ENCODE measurements around the gene CACNA1B. TPM values are rescaled to one million over a fixed set of nuclear protein-coding genes. Genes with fewer than 3 reads are reported as not detected.
"Not testable (repeated sequence)": the region's sequence is repeated elsewhere in the genome, so short reads cannot be mapped to it uniquely, and the experiment has no call there.

Gene CACNA1B
- total RNA-seq (0.18 TPM), polyA plus RNA-seq (ENCODE audit: insufficient read depth in 1 of 8, insufficient read length in 8 of 8, low replicate concordance in 1 of 8) (under 1 TPM; 0.20 to 0.76 (median 0.34) TPM)
- long read RNA-seq, donor 1, result 0 reads
- long read RNA-seq, donor 2, result 0 reads
- long read RNA-seq, donor 3, result 0 reads
- long read RNA-seq, donor 4, result 0 reads
- long read RNA-seq, donor 5, result 0 reads
- long read RNA-seq, donor 6, result 0 reads
- long read RNA-seq, donor 7, result 0 reads
- long read RNA-seq, donor 8, result 0 reads
- long read RNA-seq, donor 9, result 0 reads
- long read RNA-seq, donor 10, result 0 reads
- long read RNA-seq, donor 11, result 0 reads

- 1% methylated on average over 43 of the region's 95 CpGs for WGBS (ENCODE audit: insufficient coverage)
- H3K9me3 ChIP-seq (replicated peaks; ENCODE audit: control insufficient read depth, low read depth, low read length); DNase-seq; H3K36me3 ChIP-seq (ENCODE audit: control insufficient read depth, insufficient read depth, low read length); H3K4me3 ChIP-seq (ENCODE audit: low read length); H3K4me1 ChIP-seq (ENCODE audit: control insufficient read depth, insufficient read depth, low read length); H3K27ac ChIP-seq (ENCODE audit: low read length): not testable (repeated sequence)
- H3K27me3 ChIP-seq (ENCODE audit: control insufficient read depth, insufficient read depth, low read length), result peaks cover 36% of the 10 kb centered on the region
These were observed at the start of gene CACNA1B for GRCh38 chr9:137877506-137878122. TSS of gene CACNA1B (plus strand) at chr9:137877782. CDS start at chr9:137877934, 152 bp downstream.

- Histone ChIP-seq H3K9me3 (replicated peaks; ENCODE audit: control insufficient read depth, low read depth, low read length) (peaks cover 3% of the 10 kb centered on the region), H3K27me3 (ENCODE audit: control insufficient read depth, insufficient read depth, low read length) (no peaks in the 10 kb centered on the region), H3K27ac (ENCODE audit: low read length) (no peak overlapping the region), H3K4me1 (ENCODE audit: control insufficient read depth, insufficient read depth, low read length) (no peaks in the 10 kb centered on the region), H3K4me3 (ENCODE audit: low read length) (no peak overlapping the region), H3K36me3 (ENCODE audit: control insufficient read depth, insufficient read depth, low read length) (peaks cover 58% of the 10 kb centered on the region)
- DNase-seq, result no peak
- 97% methylated on average over 19 of the region's 20 CpGs for WGBS (ENCODE audit: insufficient coverage)
These were observed 49.6 kb upstream of the CACNA1B start for GRCh38 chr9:137827908-137828526.

DNA sequence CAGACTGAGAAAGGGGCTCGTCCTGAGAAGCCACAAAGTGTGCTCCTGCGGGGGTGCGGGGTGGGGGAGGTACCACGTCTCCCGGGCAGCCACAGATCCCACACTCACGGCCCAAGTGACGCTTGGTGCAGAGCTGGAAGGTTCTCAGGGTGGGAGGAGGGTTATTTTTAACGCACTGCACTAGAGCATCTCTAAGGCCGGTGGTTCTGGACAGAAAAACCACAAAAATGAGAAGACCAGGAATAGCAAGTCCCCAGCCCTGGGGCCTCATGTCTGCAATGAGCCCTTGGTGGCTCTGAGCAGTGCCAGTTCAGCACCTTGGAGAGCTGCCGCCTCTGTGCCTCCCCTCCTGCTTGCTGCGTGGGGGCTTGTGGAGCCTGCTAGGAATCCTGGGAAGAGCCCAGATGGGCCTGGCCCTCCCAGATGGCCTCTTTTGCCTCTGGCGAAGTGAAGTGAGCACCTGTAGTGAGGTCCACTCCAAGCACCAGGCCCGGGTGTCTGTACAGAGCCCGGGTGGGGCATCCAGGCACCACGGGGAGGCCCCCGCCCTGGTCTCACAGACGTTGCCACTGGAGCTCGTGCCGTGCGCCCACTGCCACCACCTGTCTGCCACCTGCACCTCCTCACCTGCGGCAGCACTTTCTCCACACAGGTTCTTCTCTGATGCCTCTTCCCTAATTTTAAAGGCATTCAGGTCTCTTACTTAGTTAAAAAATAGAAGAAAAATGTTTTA, 48.9 kb upstream of the CACNA1B start:
- peak; percentile 41 for DNase-seq
- Histone ChIP-seq H3K9me3 (replicated peaks; ENCODE audit: control insufficient read depth, low read depth, low read length) (peaks cover 3% of the 10 kb centered on the region), H3K36me3 (ENCODE audit: control insufficient read depth, insufficient read depth, low read length) (peaks cover 65% of the 10 kb centered on the region), H3K4me3 (ENCODE audit: low read length) (no peak overlapping the region), H3K27ac (ENCODE audit: low read length) (no peak overlapping the region), H3K27me3 (ENCODE audit: control insufficient read depth, insufficient read depth, low read length) (no peaks in the 10 kb centered on the region), H3K4me1 (ENCODE audit: control insufficient read depth, insufficient read depth, low read length) (no peaks in the 10 kb centered on the region)
- 81% methylated on average over 21 of the region's 21 CpGs for WGBS (ENCODE audit: insufficient coverage)

- H3K4me3 ChIP-seq (ENCODE audit: low read length), result no peak overlapping the region
- no peak for DNase-seq
- H3K27ac ChIP-seq (ENCODE audit: low read length), result no peak overlapping the region
- peaks cover 3% of the 10 kb centered on the region for H3K9me3 ChIP-seq (replicated peaks; ENCODE audit: control insufficient read depth, low read depth, low read length)
- 87% methylated on average over 9 of the region's 14 CpGs for WGBS (ENCODE audit: insufficient coverage)
- H3K36me3 ChIP-seq (ENCODE audit: control insufficient read depth, insufficient read depth, low read length), result peaks cover 66% of the 10 kb centered on the region
- H3K4me1 ChIP-seq (ENCODE audit: control insufficient read depth, insufficient read depth, low read length), result no peaks in the 10 kb centered on the region
- H3K27me3 ChIP-seq (ENCODE audit: control insufficient read depth, insufficient read depth, low read length), result no peaks in the 10 kb centered on the region
These were observed 48.2 kb upstream of the CACNA1B start for GRCh38 chr9:137829260-137829996.

- Histone ChIP-seq H3K27ac (ENCODE audit: low read length) (no peak overlapping the region), H3K4me3 (ENCODE audit: low read length) (no peak overlapping the region), H3K27me3 (ENCODE audit: control insufficient read depth, insufficient read depth, low read length) (no peaks in the 10 kb centered on the region), H3K9me3 (replicated peaks; ENCODE audit: control insufficient read depth, low read depth, low read length) (no peaks in the 10 kb centered on the region), H3K36me3 (ENCODE audit: control insufficient read depth, insufficient read depth, low read length) (peaks cover 69% of the 10 kb centered on the region), H3K4me1 (ENCODE audit: control insufficient read depth, insufficient read depth, low read length) (no peaks in the 10 kb centered on the region)
- no peak for DNase-seq
- WGBS (ENCODE audit: insufficient coverage), result 90% methylated on average over 20 of the region's 20 CpGs
These were observed 45.3 kb upstream of the CACNA1B start for GRCh38 chr9:137832191-137832700.

- no peaks in the 10 kb centered on the region for H3K4me1 ChIP-seq (ENCODE audit: control insufficient read depth, insufficient read depth, low read length)
- no peak overlapping the region for H3K4me3 ChIP-seq (ENCODE audit: low read length)
- H3K36me3 ChIP-seq (ENCODE audit: control insufficient read depth, insufficient read depth, low read length), result peaks cover 65% of the 10 kb centered on the region
- H3K9me3 ChIP-seq (replicated peaks; ENCODE audit: control insufficient read depth, low read depth, low read length), result no peaks in the 10 kb centered on the region
- DNase-seq, result no peak
- no peaks in the 10 kb centered on the region for H3K27me3 ChIP-seq (ENCODE audit: control insufficient read depth, insufficient read depth, low read length)
- H3K27ac ChIP-seq (ENCODE audit: low read length), result no peak overlapping the region
- WGBS (ENCODE audit: insufficient coverage), result 95% methylated on average over 35 of the region's 44 CpGs
These were observed 44.6 kb upstream of the CACNA1B start for GRCh38 chr9:137832830-137833590.

GRCh38 chr9:137833721-137834613, 43.6 kb upstream of the CACNA1B start:
- Histone ChIP-seq H3K27me3 (ENCODE audit: control insufficient read depth, insufficient read depth, low read length) (no peaks in the 10 kb centered on the region), H3K27ac (ENCODE audit: low read length) (no peak overlapping the region), H3K4me1 (ENCODE audit: control insufficient read depth, insufficient read depth, low read length) (no peaks in the 10 kb centered on the region), H3K4me3 (ENCODE audit: low read length) (no peak overlapping the region), H3K9me3 (replicated peaks; ENCODE audit: control insufficient read depth, low read depth, low read length) (peaks cover 4% of the 10 kb centered on the region), H3K36me3 (ENCODE audit: control insufficient read depth, insufficient read depth, low read length) (peaks cover 64% of the 10 kb centered on the region)
- no peak for DNase-seq
- WGBS (ENCODE audit: insufficient coverage), result 94% methylated on average over 71 of the region's 73 CpGs

DNA sequence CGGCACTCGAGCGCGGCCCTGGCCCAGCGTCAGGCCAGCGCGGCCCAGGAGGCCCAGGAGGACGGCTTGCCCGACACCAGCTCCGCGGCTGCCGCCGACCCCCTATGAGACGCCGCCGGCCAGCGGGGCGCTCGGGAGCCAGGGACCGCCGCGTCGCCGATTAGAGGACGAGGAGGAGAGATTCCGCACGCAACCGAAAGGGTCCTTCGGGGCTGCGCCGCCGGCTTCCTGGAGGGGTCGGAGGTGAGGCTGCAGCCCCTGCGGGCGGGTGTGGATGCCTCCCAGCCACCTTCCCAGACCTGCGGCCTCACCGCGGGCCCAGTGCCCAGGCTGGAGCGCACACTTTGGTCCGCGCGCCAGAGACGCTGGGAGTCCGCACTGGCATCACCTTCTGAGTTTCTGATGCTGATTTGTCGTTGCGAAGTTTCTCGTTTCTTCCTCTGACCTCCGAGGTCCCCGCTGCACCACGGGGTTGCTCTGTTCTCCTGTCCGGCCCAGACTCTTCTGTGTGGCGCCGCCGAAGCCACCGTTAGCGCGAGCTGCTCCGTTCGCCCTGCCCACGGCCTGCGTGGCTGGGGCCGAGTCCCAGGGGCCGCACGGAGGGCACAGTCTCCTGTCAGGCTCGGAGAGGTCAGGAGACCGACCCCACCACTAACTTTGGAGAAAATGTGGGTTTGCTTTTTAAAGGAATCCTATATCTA, 42.6 kb upstream of the CACNA1B start:
- DNase-seq, result no peak
- 94% methylated on average over 64 of the region's 66 CpGs for WGBS (ENCODE audit: insufficient coverage)
- peaks cover 4% of the 10 kb centered on the region for H3K9me3 ChIP-seq (replicated peaks; ENCODE audit: control insufficient read depth, low read depth, low read length)
- no peak overlapping the region for H3K27ac ChIP-seq (ENCODE audit: low read length)
- peaks cover 57% of the 10 kb centered on the region for H3K36me3 ChIP-seq (ENCODE audit: control insufficient read depth, insufficient read depth, low read length)
- H3K4me1 ChIP-seq (ENCODE audit: control insufficient read depth, insufficient read depth, low read length), result no peaks in the 10 kb centered on the region
- no peaks in the 10 kb centered on the region for H3K27me3 ChIP-seq (ENCODE audit: control insufficient read depth, insufficient read depth, low read length)
- H3K4me3 ChIP-seq (ENCODE audit: low read length), result no peak overlapping the region
